Endothelial cell of umbilical vein (primary cell): ENCODE measurements around the gene ZNF497. TPM values are rescaled to one million over a fixed set of nuclear protein-coding genes. Genes with fewer than 3 reads are reported as not detected.

Experiments
- BruUV-seq: library from RNA; stranded (reverse); fragments of 400-500 nt; replicated peaks from 2 replicates; lab custom pipeline; 2021; lab: Mats Ljungman, UMichigan
- CTCF ChIA-PET: fragments of 300-600, 350-600 bp; sonication (Branson Sonifier 250); formaldehyde crosslinking; loops from one replicate; lab custom pipeline; 2021; ENCODE audit warnings: antibody characterized with exemption, inconsistent platforms; lab: Charles Lee
- POLR2A ChIA-PET: fragments of 300-600, 350-600 bp; sonication (Branson Sonifier 250); formaldehyde crosslinking; loops from one replicate; lab custom pipeline; 2021; ENCODE audit warnings: antibody characterized with exemption, inconsistent platforms; lab: Charles Lee
- DNase-seq: peaks from one replicate; pipeline ENCODE4 v3.0.0-alpha.2; 2011; ENCODE audit warnings: low read depth, low spot score
- FAIRE-seq: peaks from 2 replicates; lab custom pipeline; 2011; peaks lifted over from hg19 to GRCh38; lab: Jason Lieb, UNC
- H2AFZ ChIP-seq: 2 replicates; pipeline ENCODE4 v1.6.0; 2012; ENCODE audit warnings: low read depth, low read length, control low read depth, inconsistent platforms
- H3K27ac ChIP-seq: 2 replicates; pipeline ENCODE4 v1.5.1; 2011; ENCODE audit warnings: low read depth, mild to moderate bottlenecking, control low read depth, low read length, moderate library complexity; ENCODE audit not compliant: insufficient read depth
- H3K27me3 ChIP-seq, 2 experiments: 2 replicates each; pipeline versions ENCODE4 v1.6.0 to v1.6.1; 2011; ENCODE audit warnings: low read length in 2 of 2, mixed read lengths in 1 of 2; ENCODE audit not compliant: control insufficient read depth in 2 of 2, insufficient read depth in 2 of 2
- H3K36me3 ChIP-seq, 2 experiments: 2 replicates in 1 of 2; 3 replicates in 1 of 2; pipeline ENCODE4 v1.5.1; 2011; ENCODE audit warnings: low read length in 2 of 2, mild to moderate bottlenecking in 1 of 2, moderate library complexity in 1 of 2; ENCODE audit not compliant: control insufficient read depth in 2 of 2, insufficient read depth in 2 of 2; ENCODE audit errors: extremely low read depth in 1 of 2
- H3K4me1 ChIP-seq: 3 replicates; pipeline ENCODE4 v1.5.1; 2011; ENCODE audit warnings: mild to moderate bottlenecking, low read length; ENCODE audit not compliant: control insufficient read depth, insufficient read depth; ENCODE audit errors: extremely low read depth
- H3K4me2 ChIP-seq: 2 replicates; pipeline ENCODE4 v1.6.1; 2011; ENCODE audit warnings: low read length, control low read depth, mixed read lengths; ENCODE audit not compliant: insufficient read depth
- H3K4me3 ChIP-seq, 3 experiments: fragments of 200-600 bp in 1 of 3; sonication (generic), shearing (Covaris generic) in 1 of 3; replicated peaks in 1 of 3; 2 replicates each; pipeline ENCODE4 v1.5.1; 2011 to 2016; ENCODE audit warnings: control low read depth in 3 of 3, low read length in 3 of 3, mild to moderate bottlenecking in 2 of 3, inconsistent platforms in 1 of 3, low read depth in 1 of 3, moderate library complexity in 1 of 3; ENCODE audit not compliant: insufficient read depth in 1 of 3
- H3K79me2 ChIP-seq: 2 replicates; pipeline ENCODE4 v1.6.0; 2012; ENCODE audit warnings: low read length, inconsistent platforms; ENCODE audit not compliant: control insufficient read depth, insufficient read depth
- H3K9ac ChIP-seq: replicated peaks from 2 replicates; pipeline ENCODE3; 2011; ENCODE audit warnings: low read length, control low read depth; ENCODE audit not compliant: insufficient read depth; ENCODE audit errors: extremely low read depth
- H3K9me1 ChIP-seq: replicated peaks from 3 replicates; pipeline ENCODE4 v1.6.0; 2011; ENCODE audit warnings: mild to moderate bottlenecking, low read length; ENCODE audit not compliant: control insufficient read depth, insufficient read depth; ENCODE audit errors: extremely low read depth
- H3K9me3 ChIP-seq: replicated peaks from 2 replicates; pipeline ENCODE4 v1.5.1; 2012; ENCODE audit warnings: low read length, inconsistent platforms; ENCODE audit not compliant: control insufficient read depth, insufficient read depth
- H4K20me1 ChIP-seq: replicated peaks from 2 replicates; pipeline ENCODE3; 2011; ENCODE audit warnings: mild to moderate bottlenecking, low read length; ENCODE audit not compliant: control insufficient read depth, insufficient read depth; ENCODE audit errors: extremely low read depth
- CTCF ChIP-seq, 2 donors: IDR thresholded peaks; 1 replicate in 1 of 2; 2 replicates in 1 of 2; pipeline ENCODE4 v1.5.1; 2011; ENCODE audit warnings: low read length in 2 of 2, mild to moderate bottlenecking in 2 of 2, moderate library complexity in 2 of 2, control low read depth in 1 of 2, inconsistent platforms in 1 of 2, low read depth in 1 of 2; ENCODE audit not compliant: insufficient read depth in 1 of 2; ENCODE audit errors: extremely low read depth in 1 of 2
- EZH2 ChIP-seq: IDR thresholded peaks from 2 replicates; pipeline ENCODE4 v1.6.1; 2012; ENCODE audit warnings: borderline replicate concordance, low read depth, mild to moderate bottlenecking, moderate library complexity, low read length, inconsistent platforms; ENCODE audit not compliant: severe bottlenecking
- FOS ChIP-seq: IDR thresholded peaks from 2 replicates; pipeline ENCODE4 v1.6.1; 2011; ENCODE audit warnings: mild to moderate bottlenecking, low read length, moderate library complexity, borderline replicate concordance; ENCODE audit not compliant: insufficient read depth
- GATA2 ChIP-seq: IDR thresholded peaks from 2 replicates; pipeline ENCODE4 v1.7.0; 2011; ENCODE audit warnings: low read depth, mild to moderate bottlenecking, moderate library complexity, mixed read lengths, low read length; ENCODE audit not compliant: insufficient read length, insufficient read depth
- JUN ChIP-seq: IDR thresholded peaks from 2 replicates; pipeline ENCODE4 v1.6.1; 2011; ENCODE audit warnings: borderline replicate concordance, low read depth; ENCODE audit not compliant: insufficient read length, insufficient read depth
- MAX ChIP-seq: IDR thresholded peaks from 2 replicates; pipeline ENCODE4 v1.6.1; 2011; ENCODE audit not compliant: insufficient read depth, insufficient read length
- MYC ChIP-seq: IDR thresholded peaks from one replicate; pipeline ENCODE4 v1.6.1; 2011; ENCODE audit warnings: mild to moderate bottlenecking, low read depth, low read length
- POLR2A ChIP-seq: IDR thresholded peaks from 2 replicates; pipeline ENCODE4 v1.6.1; 2012; ENCODE audit warnings: low read depth, mild to moderate bottlenecking, control low read depth, low read length
- POLR2AphosphoS5 ChIP-seq: IDR thresholded peaks from 2 replicates; pipeline ENCODE4 v1.6.1; 2012; ENCODE audit warnings: low read depth, mild to moderate bottlenecking, control low read depth, low read length, moderate library complexity; ENCODE audit not compliant: insufficient read depth
- dilution Hi-C: fragments of 300-500 bp; cut with MboI; formaldehyde crosslinking; loops from one replicate; pipeline ENCODE4 v1.15.0; 2019; ENCODE audit warnings: low sequenced_read_pairs; ENCODE audit not compliant: extremely low pct_ligation_motif_present
- intact Hi-C: fragments of 100-400 bp; cut with micrococcal nuclease; formaldehyde crosslinking; loops from one replicate; pipeline ENCODE4 v1.10.0; 2022
- polyA plus RNA-seq, 4 experiments: library from polyadenylated mRNA; depleted of rRNA in 3 of 4; stranded (reverse) in 3 of 4; unstranded in 1 of 4; fragments of >200 nt; gene quantifications; 2 replicates each; pipeline versions ENCODE4 v1.2.1 to v1.2.3, GENCODE V29; 2011 to 2012; ENCODE audit warnings: missing spikeins in 1 of 4
- total RNA-seq: library from RNA; stranded (reverse); gene quantifications from 2 replicates; pipeline ENCODE4 v1.2.3, GENCODE V29; 2021

ZNF497 gene
- total and polyA plus RNA-seq, 2 donors (not counting 3 experiments of a cell fraction or from before 2014, with no cell fraction given): 0.40 to 1.3 TPM

- Histone ChIP-seq H2AFZ (no peak overlapping the region), H3K27me3 (no peaks in the 10 kb centered on the region), H3K9me1 (no peaks in the 10 kb centered on the region), H4K20me1 (no peaks in the 10 kb centered on the region), H3K36me3 (peaks cover 0 to 22% of the 10 kb centered on the region in 2 experiments), H3K4me2 (no peak overlapping the region), H3K9me3 (peaks cover 2% of the 10 kb centered on the region), H3K4me3 (no peak overlapping the region), H3K27ac (no peak overlapping the region), H3K4me1 (no peaks in the 10 kb centered on the region), H3K9ac (no peak overlapping the region), H3K79me2 (no peaks in the 10 kb centered on the region)
- intact Hi-C loops (no loop called here), dilution Hi-C loops (no loop called here)
- no TSS peak for BruUV-seq
- DNase-seq (no peak), FAIRE-seq (no peak)
- TF ChIP-seq POLR2AphosphoS5 (no peak), MAX (no peak), GATA2 (no peak), JUN (no peak), POLR2A (no peak), FOS (no peak), CTCF (IDR thresholded peaks at IDR 0.05; ENCODE audit: extremely low read depth in 1 of 2, insufficient read depth in 1 of 2, low read depth in 1 of 2, low read length in 2 of 2) (no peak), MYC (no peak), EZH2 (no peak)
- ChIA-PET POLR2A (no interaction called here), CTCF (no interaction called here)
Measured at GRCh38 chr19:58335630-58336029, 26.9 kb downstream of the ZNF497 start.
